OCI-LY7 (cell line): ENCODE measurements around the gene C5orf15.

ENCODE experiments used
- EZH2phosphoT487 ChIP-seq: fragments of 200-600 bp; sonication (generic); IDR thresholded peaks from 2 replicates; pipeline ENCODE4 v1.6.1; 2018; ENCODE audit warnings: low read depth, borderline replicate concordance, mild to moderate bottlenecking, mixed run types, antibody characterized with exemption, low read length, moderate library complexity, mixed read lengths
- TF ChIP-seq, protein P1 (sequence below): fragments of 200-600 bp; sonication (generic); conservative IDR thresholded peaks from 2 replicates; pipeline ENCODE4 v1.5.1; 2014; ENCODE audit warnings: mild to moderate bottlenecking, antibody characterized with exemption, low read length, moderate library complexity, mixed read lengths

DNA sequence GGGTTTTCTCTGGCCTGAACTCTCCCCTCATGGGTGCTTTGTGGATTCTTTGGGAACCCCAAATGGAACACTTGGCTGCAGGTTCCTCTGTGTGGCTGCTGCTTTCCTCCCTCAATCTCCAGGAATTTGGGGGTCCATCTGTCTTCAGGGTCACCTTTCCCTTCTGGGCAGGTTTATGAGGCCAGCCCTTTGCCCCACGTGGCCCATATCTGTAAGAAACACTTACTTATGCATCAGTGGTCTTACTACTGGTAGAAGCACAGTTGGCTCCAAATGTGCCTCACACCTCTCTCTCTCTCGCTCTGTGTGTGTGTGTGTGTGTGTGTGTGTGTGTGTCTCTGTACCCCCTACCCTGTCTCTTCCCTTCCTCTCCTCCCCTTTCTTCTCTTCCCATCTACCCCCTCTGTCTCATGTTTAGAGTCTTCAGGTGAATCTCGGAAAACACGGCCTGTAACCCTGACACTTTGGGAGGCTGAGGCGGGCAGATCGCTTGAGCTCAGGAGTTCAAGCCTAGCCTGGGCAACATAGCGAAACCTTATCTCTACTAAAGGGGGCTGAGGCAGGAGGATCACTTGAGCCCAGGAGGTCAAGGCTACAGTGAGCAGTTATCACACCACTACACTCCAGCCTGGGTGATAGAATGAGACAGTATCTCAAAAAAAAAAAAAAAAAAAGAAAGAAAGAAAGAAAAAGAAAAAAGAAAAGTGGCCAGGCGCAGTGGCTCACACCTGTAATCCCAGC, 26.8 kb downstream of the C5orf15 start:
- TF ChIP-seq, protein P1, sequence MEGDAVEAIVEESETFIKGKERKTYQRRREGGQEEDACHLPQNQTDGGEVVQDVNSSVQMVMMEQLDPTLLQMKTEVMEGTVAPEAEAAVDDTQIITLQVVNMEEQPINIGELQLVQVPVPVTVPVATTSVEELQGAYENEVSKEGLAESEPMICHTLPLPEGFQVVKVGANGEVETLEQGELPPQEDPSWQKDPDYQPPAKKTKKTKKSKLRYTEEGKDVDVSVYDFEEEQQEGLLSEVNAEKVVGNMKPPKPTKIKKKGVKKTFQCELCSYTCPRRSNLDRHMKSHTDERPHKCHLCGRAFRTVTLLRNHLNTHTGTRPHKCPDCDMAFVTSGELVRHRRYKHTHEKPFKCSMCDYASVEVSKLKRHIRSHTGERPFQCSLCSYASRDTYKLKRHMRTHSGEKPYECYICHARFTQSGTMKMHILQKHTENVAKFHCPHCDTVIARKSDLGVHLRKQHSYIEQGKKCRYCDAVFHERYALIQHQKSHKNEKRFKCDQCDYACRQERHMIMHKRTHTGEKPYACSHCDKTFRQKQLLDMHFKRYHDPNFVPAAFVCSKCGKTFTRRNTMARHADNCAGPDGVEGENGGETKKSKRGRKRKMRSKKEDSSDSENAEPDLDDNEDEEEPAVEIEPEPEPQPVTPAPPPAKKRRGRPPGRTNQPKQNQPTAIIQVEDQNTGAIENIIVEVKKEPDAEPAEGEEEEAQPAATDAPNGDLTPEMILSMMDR, result no peak
- TF ChIP-seq EZH2phosphoT487, result no peak
